Testis (tissue), 2 donors: ENCODE measurements around the gene MBNL2.

Experiments
- CTCF ChIP-seq, 3 experiments: fragments of 450-650 bp in 2 of 3; fragments of 200-600 bp in 1 of 3; sonication (generic) in 1 of 3; IDR thresholded peaks; one replicate each; pipeline ENCODE4 v1.5.1; 2016 to 2019; ENCODE audit warnings: antibody characterized with exemption in 3 of 3, mild to moderate bottlenecking in 2 of 3, moderate library complexity in 1 of 3
- POLR2A ChIP-seq: fragments of 450-650 bp; IDR thresholded peaks from one replicate; pipeline ENCODE4 v1.6.1; 2017; ENCODE audit warnings: antibody characterized with exemption, mild to moderate bottlenecking, moderate library complexity

GRCh38 chr13:97205982-97206381 lies 16.2 kb upstream of the MBNL2 start:
- TF ChIP-seq CTCF (IDR thresholded peaks at IDR 0.05): no peak
- TF ChIP-seq POLR2A: no peak
